Measurements from ENCODE around the gene CCL8.

DNA sequence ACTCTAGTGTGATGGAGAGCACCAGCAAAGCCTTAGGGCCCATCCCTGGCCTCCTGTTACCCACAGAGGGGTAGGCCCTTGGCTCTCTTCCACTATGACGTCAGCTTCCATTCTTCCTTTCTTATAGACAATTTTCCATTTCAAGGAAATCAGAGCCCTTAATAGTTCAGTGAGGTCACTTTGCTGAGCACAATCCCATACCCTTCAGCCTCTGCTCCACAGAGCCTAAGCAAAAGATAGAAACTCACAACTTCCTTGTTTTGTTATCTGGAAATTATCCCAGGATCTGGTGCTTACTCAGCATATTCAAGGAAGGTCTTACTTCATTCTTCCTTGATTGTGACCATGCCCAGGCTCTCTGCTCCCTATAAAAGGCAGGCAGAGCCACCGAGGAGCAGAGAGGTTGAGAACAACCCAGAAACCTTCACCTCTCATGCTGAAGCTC lies at the start of gene CCL8:
- TF ChIP-seq CTCF (IDR thresholded peaks at IDR 0.05; ENCODE audit: borderline replicate concordance, extremely low read depth, low read length, poor library complexity, severe bottlenecking) (no peak), EZH2 (IDR thresholded peaks at IDR 0.05; ENCODE audit: borderline replicate concordance, low read depth, low read length, severe bottlenecking) (no peak)

Measured in DND-41 (cell line).